ENCODE data around the gene ACTN3.

The ACTN3 gene

DNA sequence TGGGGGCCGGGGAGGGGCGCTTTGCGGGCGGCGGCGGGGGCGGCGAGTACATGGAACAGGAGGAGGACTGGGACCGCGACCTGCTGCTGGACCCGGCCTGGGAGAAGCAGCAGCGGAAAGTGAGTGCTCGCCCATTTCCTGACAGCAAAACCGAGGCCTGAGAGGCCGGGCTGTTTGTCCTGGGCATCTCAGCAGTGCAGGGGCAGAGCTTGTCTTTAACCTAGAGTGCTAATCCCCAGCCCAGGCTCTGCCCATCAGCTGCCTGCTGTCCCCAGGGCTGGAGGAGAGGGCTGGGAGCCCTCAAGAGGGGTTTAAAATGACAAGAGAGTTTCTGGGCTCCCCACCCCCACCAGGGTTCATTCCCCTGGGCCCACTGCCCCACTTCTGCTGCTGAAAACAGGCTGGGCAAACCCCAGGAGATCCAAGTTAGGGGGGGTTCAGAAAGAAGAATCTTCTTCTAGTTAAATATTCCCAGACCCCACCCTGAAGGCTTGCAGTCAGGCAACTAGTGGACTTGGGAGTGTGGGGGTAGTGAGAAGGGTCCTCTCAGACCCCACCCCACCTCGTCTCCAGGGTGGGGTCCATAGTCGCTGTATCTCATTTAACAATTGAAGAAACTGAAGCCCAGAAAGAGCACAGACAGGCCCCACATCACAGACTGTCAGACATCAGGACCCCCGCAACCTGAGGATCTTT, 411 bp downstream of the ACTN3 start:
- Histone ChIP-seq H3K9ac (ENCODE audit: low read depth, low read length) (no peak overlapping the region), H3K4me1 (ENCODE audit: control insufficient read depth, insufficient read depth, low read length) (peaks cover 3% of the 10 kb centered on the region), H3K9me3 (ENCODE audit: control insufficient read depth, insufficient read depth, low read length) (no peaks in the 10 kb centered on the region), H3K36me3 (ENCODE audit: control insufficient read depth, insufficient read depth, low read length) (peaks cover 2% of the 10 kb centered on the region), H3K4me3 (ENCODE audit: low read depth, low read length) (peak overlapping the region; percentile 77), H3K27me3 (ENCODE audit: control insufficient read depth, insufficient read depth, low read length) (no peaks in the 10 kb centered on the region)

- peak overlapping the region; percentile 77 for H3K4me3 ChIP-seq (ENCODE audit: low read depth, low read length)
- H3K9me3 ChIP-seq (ENCODE audit: control insufficient read depth, insufficient read depth, low read length), result no peaks in the 10 kb centered on the region
- no peaks in the 10 kb centered on the region for H3K27me3 ChIP-seq (ENCODE audit: control insufficient read depth, insufficient read depth, low read length)
- H3K4me1 ChIP-seq (ENCODE audit: control insufficient read depth, insufficient read depth, low read length), result peaks cover 3% of the 10 kb centered on the region
- no peaks in the 10 kb centered on the region for H3K36me3 ChIP-seq (ENCODE audit: control insufficient read depth, insufficient read depth, low read length)
- peak overlapping the region; percentile 37 for H3K9ac ChIP-seq (ENCODE audit: low read depth, low read length)
Measured at GRCh38 chr11:66547662-66548009, 933 bp downstream of the ACTN3 start.

GRCh38 chr11:66548041-66548440, 1.3 kb downstream of the ACTN3 start:
- Histone ChIP-seq H3K9ac (ENCODE audit: low read depth, low read length) (peak overlapping the region; percentile 37), H3K36me3 (ENCODE audit: control insufficient read depth, insufficient read depth, low read length) (no peaks in the 10 kb centered on the region), H3K4me1 (ENCODE audit: control insufficient read depth, insufficient read depth, low read length) (peaks cover 3% of the 10 kb centered on the region), H3K27me3 (ENCODE audit: control insufficient read depth, insufficient read depth, low read length) (no peaks in the 10 kb centered on the region), H3K4me3 (ENCODE audit: low read depth, low read length) (peak overlapping the region; percentile 77), H3K9me3 (ENCODE audit: control insufficient read depth, insufficient read depth, low read length) (no peaks in the 10 kb centered on the region)

DNA sequence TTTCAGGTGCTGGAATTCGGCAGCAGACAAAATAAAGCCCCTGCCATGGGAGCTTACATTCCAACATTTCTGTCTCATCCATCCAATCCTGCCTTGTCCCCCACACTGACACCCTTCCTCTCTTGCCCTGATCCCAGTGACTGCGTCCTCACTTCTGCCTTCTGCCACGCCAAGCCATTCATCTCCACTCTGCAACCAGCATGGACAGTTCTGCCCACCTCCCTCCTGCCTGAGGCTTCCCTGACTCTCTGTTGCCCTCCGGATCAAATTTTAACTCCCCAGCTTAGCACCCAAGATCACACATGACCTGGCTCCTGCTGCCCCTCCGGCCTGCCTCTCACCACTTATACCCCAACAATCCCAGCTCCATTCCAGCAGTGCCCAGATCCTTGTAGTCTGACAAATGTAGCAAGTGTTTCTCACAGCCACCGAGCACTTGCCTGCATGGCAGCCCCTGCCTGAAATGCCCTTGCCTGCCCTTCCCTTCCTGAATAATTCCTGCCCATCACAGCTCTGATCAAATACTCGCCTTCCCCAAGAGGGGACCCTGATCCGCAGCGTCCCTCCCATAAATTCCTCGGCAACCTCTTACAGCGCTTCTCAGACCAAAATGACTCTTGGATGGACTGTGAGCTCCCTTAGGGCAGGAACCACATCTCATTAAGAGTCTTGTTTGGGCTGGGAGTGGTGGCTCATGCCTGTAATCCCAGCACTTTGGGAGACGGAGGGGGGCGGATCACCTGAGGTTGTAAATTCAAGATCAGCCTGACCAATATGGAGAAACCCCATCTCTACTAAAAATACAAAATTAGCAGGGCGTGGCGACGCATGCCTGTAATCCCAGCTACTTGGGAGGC, 2.3 kb downstream of the ACTN3 start:
- H3K9ac ChIP-seq (ENCODE audit: low read depth, low read length), result no peak overlapping the region
- H3K27me3 ChIP-seq (ENCODE audit: control insufficient read depth, insufficient read depth, low read length), result no peaks in the 10 kb centered on the region
- no peaks in the 10 kb centered on the region for H3K9me3 ChIP-seq (ENCODE audit: control insufficient read depth, insufficient read depth, low read length)
- H3K36me3 ChIP-seq (ENCODE audit: control insufficient read depth, insufficient read depth, low read length), result peaks cover 3% of the 10 kb centered on the region
- peaks cover 2% of the 10 kb centered on the region for H3K4me1 ChIP-seq (ENCODE audit: control insufficient read depth, insufficient read depth, low read length)
- H3K4me3 ChIP-seq (ENCODE audit: low read depth, low read length), result no peak overlapping the region

DNA sequence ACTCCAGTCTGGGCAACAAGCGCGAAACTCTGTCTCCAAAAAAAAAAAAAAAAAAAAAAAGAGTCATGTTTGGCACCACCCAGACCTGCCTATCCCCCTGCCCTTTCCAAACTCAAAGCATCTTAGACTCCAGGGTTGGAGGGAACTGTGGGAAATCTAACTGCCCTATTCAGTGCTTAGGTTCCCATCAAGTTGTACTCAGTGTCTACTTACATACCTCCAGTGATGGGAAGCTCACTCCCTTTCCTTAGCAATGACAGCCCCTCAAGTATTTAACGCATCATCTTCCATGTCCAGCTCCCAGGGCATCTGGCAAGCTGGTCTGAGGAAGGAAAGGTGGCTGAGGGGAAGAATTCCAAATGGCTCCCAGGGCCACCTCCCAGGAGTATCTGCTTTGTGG, 3.0 kb downstream of the ACTN3 start:
- Histone ChIP-seq H3K9ac (ENCODE audit: low read depth, low read length) (no peak overlapping the region), H3K36me3 (ENCODE audit: control insufficient read depth, insufficient read depth, low read length) (peaks cover 6% of the 10 kb centered on the region), H3K9me3 (ENCODE audit: control insufficient read depth, insufficient read depth, low read length) (no peaks in the 10 kb centered on the region), H3K4me3 (ENCODE audit: low read depth, low read length) (no peak overlapping the region), H3K27me3 (ENCODE audit: control insufficient read depth, insufficient read depth, low read length) (no peaks in the 10 kb centered on the region), H3K4me1 (ENCODE audit: control insufficient read depth, insufficient read depth, low read length) (no peaks in the 10 kb centered on the region)

- no peak overlapping the region for H3K4me3 ChIP-seq (ENCODE audit: low read depth, low read length)
Measured at GRCh38 chr11:66550887-66551286, 4.2 kb downstream of the ACTN3 start.

DNA sequence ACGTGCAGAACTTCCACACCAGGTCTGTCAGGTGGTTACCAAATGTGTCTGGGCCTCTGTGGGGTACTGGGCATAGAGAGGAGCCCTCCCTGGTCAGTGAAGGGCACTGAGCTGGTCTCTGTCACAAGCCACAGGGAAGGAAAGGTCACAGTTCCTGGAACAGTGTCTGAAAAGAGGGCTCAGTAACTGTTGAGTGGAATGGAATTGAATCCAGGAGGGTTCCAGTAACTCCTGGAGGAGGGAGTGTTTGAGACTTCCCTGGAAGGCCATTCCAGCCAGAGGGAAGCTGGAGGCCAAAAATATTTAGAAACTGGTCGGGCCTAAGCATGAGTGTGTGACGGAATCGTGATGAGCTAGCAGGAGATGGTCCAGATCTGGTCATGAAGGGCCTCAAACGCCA, 7.9 kb downstream of the ACTN3 start:
- peaks cover 29% of the 10 kb centered on the region for H3K36me3 ChIP-seq (ENCODE audit: control insufficient read depth, insufficient read depth, low read length)

More at GRCh38 chr11:66550887-66551286, 4.2 kb downstream of the ACTN3 start:
- Histone ChIP-seq H3K9me3 (ENCODE audit: control insufficient read depth, insufficient read depth, low read length) (no peaks in the 10 kb centered on the region), H3K4me1 (ENCODE audit: control insufficient read depth, insufficient read depth, low read length) (no peaks in the 10 kb centered on the region), H3K27me3 (ENCODE audit: control insufficient read depth, insufficient read depth, low read length) (no peaks in the 10 kb centered on the region), H3K36me3 (ENCODE audit: control insufficient read depth, insufficient read depth, low read length) (peaks cover 15% of the 10 kb centered on the region), H3K9ac (ENCODE audit: low read depth, low read length) (no peak overlapping the region)

GRCh38 chr11:66555416-66555815, 8.7 kb downstream of the ACTN3 start:
- H3K9me3 ChIP-seq (ENCODE audit: control insufficient read depth, insufficient read depth, low read length), result no peaks in the 10 kb centered on the region
- no peak overlapping the region for H3K4me3 ChIP-seq (ENCODE audit: low read depth, low read length)
- no peak overlapping the region for H3K9ac ChIP-seq (ENCODE audit: low read depth, low read length)
- H3K36me3 ChIP-seq (ENCODE audit: control insufficient read depth, insufficient read depth, low read length), result peaks cover 33% of the 10 kb centered on the region
- H3K4me1 ChIP-seq (ENCODE audit: control insufficient read depth, insufficient read depth, low read length), result no peaks in the 10 kb centered on the region
- no peaks in the 10 kb centered on the region for H3K27me3 ChIP-seq (ENCODE audit: control insufficient read depth, insufficient read depth, low read length)

More for the DNA sequence above, 7.9 kb downstream of the ACTN3 start:
- no peak overlapping the region for H3K4me3 ChIP-seq (ENCODE audit: low read depth, low read length)
- no peak overlapping the region for H3K9ac ChIP-seq (ENCODE audit: low read depth, low read length)
- H3K27me3 ChIP-seq (ENCODE audit: control insufficient read depth, insufficient read depth, low read length), result no peaks in the 10 kb centered on the region
- no peaks in the 10 kb centered on the region for H3K4me1 ChIP-seq (ENCODE audit: control insufficient read depth, insufficient read depth, low read length)
- H3K9me3 ChIP-seq (ENCODE audit: control insufficient read depth, insufficient read depth, low read length), result no peaks in the 10 kb centered on the region

DNA sequence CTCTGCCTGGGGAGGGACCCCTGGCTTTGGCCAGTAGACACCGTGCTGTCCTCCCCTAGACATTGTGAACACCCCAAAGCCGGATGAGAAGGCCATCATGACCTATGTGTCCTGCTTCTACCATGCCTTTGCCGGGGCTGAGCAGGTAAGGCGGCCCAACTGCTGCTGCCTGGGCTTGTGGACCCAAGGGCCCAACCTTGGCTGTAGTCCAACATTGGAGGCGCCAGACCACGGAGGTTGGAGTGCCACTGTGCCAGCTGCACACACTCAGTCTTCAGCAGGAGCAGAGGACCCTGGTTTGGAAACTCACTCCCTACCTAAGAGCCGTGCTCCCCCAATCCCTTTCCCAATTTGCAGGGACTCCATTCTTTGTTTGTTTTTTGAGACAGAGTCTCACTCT, 9.4 kb downstream of the ACTN3 start:
- Histone ChIP-seq H3K4me3 (ENCODE audit: low read depth, low read length) (no peak overlapping the region), H3K9me3 (ENCODE audit: control insufficient read depth, insufficient read depth, low read length) (no peaks in the 10 kb centered on the region), H3K27me3 (ENCODE audit: control insufficient read depth, insufficient read depth, low read length) (no peaks in the 10 kb centered on the region), H3K4me1 (ENCODE audit: control insufficient read depth, insufficient read depth, low read length) (no peaks in the 10 kb centered on the region), H3K36me3 (ENCODE audit: control insufficient read depth, insufficient read depth, low read length) (peaks cover 37% of the 10 kb centered on the region), H3K9ac (ENCODE audit: low read depth, low read length) (no peak overlapping the region)

- Histone ChIP-seq H3K4me3 (ENCODE audit: low read depth, low read length) (no peak overlapping the region), H3K36me3 (ENCODE audit: control insufficient read depth, insufficient read depth, low read length) (peaks cover 51% of the 10 kb centered on the region), H3K9me3 (ENCODE audit: control insufficient read depth, insufficient read depth, low read length) (no peaks in the 10 kb centered on the region), H3K27me3 (ENCODE audit: control insufficient read depth, insufficient read depth, low read length) (no peaks in the 10 kb centered on the region), H3K4me1 (ENCODE audit: control insufficient read depth, insufficient read depth, low read length) (no peaks in the 10 kb centered on the region), H3K9ac (ENCODE audit: low read depth, low read length) (no peak overlapping the region)
Measured at GRCh38 chr11:66557733-66558326, 11.1 kb downstream of the ACTN3 start.

DNA sequence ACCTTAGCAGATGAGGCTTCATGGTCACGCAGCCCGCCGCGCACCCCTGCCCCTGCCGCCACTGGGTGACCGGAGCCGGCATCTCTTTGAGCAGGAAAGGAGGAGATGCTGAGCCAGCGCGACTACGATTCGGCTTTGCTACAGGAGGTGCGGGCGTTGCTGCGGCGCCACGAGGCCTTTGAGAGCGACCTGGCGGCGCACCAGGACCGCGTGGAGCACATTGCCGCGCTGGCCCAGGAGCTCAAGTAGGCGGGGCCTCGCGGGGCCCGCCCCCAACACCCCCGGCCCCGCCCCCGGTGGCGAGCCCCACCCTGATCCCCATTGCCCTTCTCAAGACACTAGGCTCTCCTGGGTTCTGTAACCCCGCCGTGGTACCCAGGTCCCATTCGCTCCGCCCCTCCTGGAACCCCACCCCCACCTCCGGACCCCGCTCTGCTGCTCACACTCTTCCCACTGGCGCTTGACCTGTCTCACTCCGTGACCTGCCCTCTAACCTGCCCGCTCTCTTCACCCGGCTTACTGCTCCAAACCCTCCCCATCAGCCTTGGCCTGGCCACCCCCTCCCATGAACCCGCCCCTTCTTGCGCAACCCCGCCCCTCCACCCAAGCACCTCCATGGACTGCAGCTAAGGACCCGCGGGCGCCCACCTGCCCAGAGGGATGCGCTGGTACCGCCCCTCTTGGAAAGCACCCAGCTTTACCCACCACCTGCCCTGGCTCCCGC, 12.6 kb downstream of the ACTN3 start:
- H3K27me3 ChIP-seq (ENCODE audit: control insufficient read depth, insufficient read depth, low read length), result no peaks in the 10 kb centered on the region
- no peak overlapping the region for H3K4me3 ChIP-seq (ENCODE audit: low read depth, low read length)
- H3K4me1 ChIP-seq (ENCODE audit: control insufficient read depth, insufficient read depth, low read length), result no peaks in the 10 kb centered on the region
- H3K36me3 ChIP-seq (ENCODE audit: control insufficient read depth, insufficient read depth, low read length), result peaks cover 56% of the 10 kb centered on the region
- no peaks in the 10 kb centered on the region for H3K9me3 ChIP-seq (ENCODE audit: control insufficient read depth, insufficient read depth, low read length)
- H3K9ac ChIP-seq (ENCODE audit: low read depth, low read length), result no peak overlapping the region

Measured in iPS-15b (cell line).